HG03095 (cell line): ENCODE data around the gene CAMK1G.
A peak's percentile ranks its signal among the peaks of the same experiment; 100 is the strongest.

Experiments used
- ATAC-seq: cut with Tn5 transposase; IDR thresholded peaks from one replicate; pipeline ENCODE4 v1.9.1; 2021; ENCODE audit warnings: moderate library complexity; ENCODE audit not compliant: unreplicated experiment

CAMK1G gene

DNA sequence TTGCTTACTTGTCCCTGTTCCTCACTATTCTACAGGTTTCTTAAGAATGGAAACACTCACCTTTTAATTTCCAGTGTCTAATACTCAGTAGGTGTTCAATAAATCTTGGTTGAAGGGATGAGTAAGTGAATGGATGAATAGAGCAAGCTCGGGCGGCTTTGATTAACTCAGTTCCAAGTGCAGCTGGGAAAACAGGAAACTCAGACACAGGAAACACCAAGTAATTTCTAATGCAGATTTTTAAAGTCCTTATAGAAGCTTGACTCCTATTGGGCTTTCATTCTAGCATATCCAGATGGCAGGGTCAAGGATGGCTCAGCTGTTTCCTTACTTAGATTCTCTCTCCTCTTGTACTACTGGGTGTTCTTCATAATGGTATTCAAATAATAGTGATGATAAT, 14.0 kb downstream of the CAMK1G start:
- no peak for ATAC-seq

DNA sequence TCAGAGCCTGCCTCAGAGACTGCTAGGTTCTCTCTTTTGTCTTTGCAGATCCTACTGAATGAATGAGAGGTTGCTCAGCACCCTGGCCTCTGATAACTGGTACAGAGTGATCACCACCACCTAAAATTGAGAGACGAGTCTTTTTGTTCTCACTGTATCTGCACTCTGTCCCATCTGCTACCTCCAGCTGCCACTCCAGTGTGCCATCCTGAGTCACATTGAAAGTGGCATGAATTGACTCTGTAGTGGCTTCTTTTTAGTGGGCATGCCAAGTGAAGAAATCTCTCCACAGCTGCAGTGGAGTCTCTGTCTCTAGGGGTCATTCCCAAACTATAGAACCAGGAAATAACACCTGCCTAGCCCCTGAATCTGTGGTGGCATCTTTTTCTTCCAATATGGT, 14.7 kb downstream of the CAMK1G start:
- no peak for ATAC-seq

DNA sequence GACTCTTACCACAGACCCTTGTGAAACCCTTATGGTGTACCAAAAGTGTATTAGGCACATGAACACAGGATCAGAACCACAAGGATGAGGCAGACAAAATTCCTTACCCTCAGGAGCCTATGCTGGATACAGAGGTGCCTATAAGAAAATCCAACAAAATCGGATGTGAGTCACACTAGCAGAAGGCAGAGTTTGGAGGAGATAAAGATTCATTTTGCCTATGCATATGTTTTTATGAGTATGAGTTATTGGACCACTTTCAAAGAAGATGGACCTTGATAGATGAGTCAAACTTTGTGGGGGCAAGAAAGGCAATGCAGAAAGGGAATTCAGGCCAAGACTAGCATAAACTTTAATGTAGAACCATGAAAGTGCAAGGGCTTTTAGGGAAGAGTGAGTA, 17.0 kb downstream of the CAMK1G start:
- no peak for ATAC-seq

DNA sequence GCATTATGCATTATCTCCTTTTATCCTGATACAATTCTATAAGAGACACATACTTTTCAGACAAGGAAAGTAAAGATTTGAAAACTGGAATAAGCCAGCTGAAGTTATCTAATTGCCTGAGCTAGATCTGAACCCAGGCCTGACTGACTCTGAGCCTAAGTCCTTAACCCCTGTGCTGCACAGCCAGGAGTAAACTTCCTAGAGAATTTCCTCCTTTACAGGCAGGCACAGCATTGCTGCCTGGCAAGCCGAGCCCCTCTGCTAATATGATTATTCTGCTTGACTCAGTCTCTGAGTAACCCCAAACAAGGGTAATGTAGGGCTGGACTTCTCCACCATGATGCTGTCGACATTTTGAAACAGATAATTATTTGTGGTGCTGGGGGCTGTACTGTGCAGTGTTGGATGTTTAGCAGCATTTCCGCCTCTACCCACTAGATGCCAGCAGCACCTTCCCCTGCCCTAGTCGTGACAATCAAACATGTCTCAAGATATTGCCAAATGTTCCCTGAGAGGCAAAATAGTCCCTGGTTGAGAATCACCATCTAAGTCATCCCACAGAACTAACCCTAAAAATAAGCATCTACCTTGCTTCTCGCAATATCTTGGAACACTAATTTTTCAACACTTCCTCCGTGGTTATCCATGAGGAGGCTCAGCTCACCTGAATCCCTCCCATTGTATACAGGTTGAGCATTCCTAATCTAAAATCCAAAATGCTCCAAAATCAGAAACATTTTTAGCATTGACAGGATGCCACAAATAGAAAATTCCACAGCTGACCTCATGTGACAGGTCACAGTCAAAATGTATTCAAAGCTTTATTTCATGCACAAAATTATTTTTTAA, 18.5 kb downstream of the CAMK1G start:
- ATAC-seq, result no peak

DNA sequence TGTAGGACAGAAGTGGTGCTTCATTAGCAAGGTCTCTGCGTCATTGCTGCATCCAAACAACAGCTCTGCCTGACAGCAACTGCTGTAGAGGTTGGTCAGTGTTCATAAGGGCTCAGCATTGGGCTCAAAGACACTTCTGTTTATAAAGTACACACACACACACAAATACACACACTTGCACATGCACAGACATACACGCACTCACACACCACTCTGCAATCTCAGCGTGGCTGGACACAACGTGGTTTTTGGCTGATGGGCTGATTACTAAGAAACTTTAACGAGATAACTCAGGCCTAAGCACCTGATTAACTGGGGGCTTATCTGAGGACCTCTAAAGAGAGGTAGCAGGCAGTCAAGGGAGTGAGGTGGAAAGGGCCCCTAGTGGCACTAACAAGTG, 20.4 kb downstream of the CAMK1G start:
- no peak for ATAC-seq

DNA sequence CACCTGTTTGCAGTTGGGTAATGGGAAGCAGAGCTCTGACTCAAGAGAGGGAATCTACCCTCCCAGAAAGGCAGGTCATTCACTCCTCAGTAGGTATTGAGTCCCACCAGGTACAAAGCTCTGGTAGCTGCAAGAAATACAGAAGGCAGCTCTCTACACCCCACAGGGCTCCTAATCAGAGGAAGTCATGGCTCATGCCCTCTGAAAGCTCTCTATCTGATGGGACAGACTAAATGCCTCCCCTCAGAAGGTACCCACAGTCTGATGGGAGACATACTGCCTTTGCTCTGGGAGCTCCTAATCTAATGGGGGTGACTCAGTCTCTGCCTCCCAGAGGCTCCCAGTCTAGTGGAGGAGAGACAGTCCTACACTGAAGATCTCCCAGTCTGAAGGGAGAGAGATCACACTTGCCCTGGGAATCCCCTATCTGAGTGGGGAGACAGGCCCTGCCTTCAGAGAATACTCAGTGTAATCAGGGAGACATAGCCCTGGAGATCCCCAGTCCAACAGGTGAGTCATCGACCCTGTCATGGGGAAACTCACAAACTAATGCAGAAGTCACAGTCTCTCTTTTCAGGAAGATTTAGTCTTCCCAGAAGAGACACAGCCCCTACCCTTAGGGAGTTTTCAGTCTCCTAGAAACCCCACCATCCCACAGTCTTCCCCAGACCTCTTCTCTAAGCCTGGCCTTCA, 23.7 kb downstream of the CAMK1G start:
- ATAC-seq, result peak; percentile 82

DNA sequence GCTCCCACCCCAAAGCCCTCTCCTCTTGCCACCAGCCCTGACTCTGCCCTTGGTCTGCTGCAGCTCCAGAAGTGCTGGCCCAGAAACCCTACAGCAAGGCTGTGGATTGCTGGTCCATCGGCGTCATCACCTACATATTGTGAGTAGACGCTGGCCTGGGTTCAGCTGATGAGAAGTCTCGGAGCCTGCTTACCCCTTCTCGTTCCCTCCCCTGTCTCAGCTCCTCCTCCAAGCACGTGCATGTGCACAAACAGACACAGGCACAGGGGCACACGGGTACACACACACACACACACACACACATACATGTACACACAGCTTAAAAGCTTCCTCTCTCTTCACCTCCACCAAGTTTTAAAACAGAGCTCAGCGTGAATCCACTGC, 24.3 kb downstream of the CAMK1G start:
- peak; percentile 25 for ATAC-seq

DNA sequence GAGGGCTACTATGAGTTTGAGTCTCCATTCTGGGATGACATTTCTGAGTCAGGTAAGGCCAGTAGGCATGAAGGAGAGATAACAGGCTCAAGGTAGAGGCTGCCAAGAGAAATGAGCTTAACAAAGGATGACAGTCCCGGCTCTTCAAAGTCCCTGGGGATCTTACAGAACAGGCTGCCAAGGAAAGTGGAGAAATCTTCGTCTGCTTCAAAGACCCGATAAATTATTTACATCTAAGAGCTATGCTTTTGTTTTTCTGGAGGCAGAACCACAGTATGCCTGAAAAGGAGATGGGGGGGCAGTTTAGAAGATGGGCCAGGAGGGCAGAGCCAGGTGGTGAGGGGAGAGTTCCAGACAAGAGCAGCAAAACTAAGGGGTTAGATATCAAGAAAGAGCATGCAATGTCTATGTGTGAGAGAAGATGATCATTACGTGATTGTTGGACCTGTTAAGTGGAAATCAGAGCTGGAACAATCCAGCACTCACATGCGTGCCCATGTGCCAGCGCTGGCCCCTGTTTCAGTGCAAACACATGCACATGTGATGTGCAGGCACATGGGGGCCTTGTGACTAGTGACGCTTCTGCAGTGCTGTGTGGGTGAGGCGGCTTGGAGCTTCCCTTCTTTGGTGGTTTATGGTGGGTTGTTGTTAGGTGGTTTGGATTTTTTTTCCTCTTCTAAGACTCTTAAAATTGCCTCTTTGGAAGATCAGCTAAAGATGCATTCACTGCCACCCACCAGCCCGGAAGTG, 25.7 kb downstream of the CAMK1G start:
- no peak for ATAC-seq

DNA sequence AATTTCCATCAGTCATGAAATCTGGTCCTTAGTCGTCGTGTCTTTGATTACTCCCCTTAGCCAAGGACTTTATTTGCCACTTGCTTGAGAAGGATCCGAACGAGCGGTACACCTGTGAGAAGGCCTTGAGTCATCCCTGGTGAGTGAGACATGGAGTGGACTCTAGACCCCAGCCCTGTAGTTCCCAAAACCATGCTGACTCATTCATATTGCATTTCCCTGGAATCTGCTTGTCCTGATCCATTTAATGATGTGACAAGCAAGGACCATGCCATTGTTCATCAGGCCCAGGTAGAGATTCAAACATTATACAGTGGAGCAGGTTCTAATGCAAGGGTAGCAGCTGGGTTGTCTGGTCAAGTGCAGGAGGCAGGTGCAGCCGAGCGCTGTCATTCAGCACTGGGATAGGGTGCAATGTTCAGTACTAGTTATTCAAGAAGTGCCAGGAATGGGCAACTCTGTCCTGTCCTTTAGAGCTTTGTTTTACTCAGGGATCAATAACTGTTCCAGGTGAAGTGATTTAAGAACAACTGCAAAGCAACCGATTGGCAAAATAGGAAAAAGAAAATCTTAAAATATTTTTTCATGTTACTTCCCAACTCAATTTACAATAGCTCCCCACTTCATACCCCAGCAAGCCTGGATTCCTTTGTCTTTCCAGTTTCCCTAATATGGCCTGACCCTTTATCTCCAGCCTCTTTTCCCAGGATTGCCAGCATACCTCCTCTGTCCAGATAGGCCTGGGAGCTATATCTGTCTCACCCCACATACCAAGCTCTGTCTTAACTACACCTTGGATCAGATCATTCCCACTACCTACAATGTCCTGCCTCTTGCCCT, 26.5 kb downstream of the CAMK1G start:
- no peak for ATAC-seq

DNA sequence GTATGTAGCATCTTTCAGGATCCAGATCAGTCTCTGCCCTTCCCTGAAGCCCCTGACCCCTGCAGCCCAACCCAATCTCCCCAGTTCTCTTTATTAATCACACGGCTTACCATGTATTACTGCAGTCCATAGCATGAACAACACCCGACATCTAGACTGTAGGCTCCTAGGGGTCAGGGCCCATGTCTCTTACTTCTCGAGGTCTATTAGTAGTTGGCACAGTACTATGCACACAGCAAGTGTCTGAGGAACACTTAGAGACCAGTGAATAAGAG, 27.1 kb downstream of the CAMK1G start:
- no peak for ATAC-seq

DNA sequence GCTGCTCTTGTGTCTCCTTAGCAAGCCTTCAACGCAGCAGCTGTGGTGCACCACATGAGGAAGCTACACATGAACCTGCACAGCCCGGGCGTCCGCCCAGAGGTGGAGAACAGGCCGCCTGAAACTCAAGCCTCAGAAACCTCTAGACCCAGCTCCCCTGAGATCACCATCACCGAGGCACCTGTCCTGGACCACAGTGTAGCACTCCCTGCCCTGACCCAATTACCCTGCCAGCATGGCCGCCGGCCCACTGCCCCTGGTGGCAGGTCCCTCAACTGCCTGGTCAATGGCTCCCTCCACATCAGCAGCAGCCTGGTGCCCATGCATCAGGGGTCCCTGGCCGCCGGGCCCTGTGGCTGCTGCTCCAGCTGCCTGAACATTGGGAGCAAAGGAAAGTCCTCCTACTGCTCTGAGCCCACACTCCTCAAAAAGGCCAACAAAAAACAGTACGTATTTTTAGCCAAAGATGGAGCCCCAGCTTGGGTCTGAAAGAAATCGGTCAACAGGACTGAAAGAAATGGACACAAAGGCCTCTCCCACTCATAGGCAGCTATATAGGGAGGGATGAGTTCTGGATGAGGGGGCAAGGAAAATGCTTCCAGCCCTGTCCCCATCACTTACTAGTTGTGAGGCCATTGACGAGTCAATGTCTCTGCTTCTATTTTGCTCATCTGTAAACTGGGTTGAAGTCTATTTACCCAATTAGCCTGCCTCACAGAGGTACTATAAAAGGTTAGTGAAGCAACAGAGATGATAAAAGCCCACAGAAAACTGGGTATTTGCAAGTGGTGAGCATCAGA, 28.5 kb downstream of the CAMK1G start:
- no peak for ATAC-seq

DNA sequence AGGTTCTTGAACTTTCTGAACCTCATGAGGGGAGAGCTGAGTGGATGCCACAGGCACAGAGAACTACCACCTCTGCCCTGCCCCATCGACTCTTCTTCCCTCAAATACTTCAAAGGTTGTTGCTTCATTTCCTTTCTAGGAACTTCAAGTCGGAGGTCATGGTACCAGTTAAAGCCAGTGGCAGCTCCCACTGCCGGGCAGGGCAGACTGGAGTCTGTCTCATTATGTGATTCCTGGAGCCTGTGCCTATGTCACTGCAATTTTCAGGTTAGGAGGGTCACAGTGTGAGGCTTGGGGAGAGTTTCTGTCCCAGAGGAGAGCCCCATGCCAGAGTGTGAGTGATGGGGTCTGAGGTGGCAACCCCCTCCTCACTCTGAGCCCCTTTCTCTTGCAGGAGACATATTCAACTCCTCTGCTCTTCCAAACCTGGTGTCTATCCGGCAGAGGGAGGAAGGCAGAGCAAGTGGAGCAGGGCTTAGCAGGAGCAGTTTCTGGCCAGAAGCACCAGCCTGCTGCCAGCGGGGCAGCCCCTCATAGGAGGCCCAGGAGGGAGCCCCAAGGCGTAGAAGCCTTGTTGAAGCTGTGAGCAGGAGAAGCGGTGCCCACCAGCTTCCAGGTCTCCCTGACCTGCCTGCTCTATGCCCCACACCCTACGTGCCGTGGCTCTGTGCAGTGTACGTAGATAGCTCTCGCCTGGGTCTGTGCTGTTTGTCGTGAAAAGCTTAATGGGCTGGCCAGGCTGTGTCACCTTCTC, 29.3 kb downstream of the CAMK1G start:
- ATAC-seq, result no peak

DNA sequence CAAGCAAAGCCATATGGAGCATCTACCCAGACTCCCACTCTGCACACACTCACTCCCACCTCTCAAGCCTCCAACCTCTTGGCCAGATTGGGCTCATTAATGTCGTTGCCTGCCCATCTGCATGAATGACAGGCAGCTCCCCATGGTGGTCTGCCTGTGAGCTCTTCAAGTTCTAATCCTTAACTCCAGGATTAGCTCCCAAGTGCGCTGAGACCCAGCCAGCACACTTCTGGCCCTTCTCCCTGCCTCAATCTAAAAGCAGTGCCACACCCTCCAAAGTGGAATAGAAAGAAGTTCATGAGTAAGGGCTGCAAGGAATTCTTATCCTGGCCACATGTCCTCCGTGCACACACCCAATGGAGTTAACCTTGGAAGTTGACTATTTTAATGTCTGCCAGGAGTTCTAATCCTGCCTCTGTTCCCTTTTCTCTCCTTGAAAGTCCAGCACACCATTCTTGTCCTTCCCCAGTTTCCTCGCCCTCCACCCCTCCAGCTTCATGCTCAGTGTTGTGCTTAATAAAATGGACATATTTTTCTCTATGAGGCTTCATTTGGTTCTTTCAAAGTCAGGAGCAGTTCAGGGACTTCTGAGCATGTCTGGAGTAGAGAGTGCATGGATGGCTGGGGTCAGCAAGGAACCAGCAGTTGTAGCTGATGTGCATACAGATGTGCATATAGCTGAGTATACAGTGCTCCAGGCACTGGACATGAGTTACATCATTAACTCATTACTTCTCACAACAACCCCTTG, 30.1 kb downstream of the CAMK1G start:
- no peak for ATAC-seq

DNA sequence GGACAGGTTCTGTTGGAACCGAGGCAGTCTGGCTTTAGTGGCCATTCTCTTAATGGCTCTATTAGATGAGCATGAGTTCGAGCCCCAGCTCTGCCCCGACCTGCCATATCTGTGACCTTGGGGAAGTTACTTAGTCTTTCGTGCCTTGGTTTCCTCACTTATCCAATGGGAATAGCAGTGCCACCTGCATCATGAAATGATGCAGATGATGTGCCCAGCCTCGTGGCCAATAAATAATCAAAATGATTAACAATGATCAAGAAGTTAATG, 30.6 kb downstream of the CAMK1G start:
- no peak for ATAC-seq

DNA sequence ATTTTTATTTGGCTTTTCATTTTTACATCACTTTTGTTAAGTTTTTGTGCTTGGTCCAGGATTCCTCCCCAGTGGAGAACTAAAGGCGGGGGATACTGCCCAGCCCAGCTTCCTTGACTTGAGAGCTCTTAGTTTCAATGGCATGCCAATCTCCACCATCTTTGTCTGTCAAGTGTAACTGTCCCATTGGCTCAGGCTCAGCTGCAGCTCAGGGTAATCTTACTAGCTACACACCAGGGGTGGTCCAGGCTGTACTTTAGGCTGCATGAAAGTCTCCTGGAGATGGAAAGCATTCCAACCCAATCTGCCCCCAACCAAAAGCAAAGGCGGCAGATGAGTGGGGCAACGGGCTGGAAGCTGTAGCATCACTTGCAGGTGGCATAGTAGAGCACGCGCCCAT, 31.4 kb downstream of the CAMK1G start:
- no peak for ATAC-seq

DNA sequence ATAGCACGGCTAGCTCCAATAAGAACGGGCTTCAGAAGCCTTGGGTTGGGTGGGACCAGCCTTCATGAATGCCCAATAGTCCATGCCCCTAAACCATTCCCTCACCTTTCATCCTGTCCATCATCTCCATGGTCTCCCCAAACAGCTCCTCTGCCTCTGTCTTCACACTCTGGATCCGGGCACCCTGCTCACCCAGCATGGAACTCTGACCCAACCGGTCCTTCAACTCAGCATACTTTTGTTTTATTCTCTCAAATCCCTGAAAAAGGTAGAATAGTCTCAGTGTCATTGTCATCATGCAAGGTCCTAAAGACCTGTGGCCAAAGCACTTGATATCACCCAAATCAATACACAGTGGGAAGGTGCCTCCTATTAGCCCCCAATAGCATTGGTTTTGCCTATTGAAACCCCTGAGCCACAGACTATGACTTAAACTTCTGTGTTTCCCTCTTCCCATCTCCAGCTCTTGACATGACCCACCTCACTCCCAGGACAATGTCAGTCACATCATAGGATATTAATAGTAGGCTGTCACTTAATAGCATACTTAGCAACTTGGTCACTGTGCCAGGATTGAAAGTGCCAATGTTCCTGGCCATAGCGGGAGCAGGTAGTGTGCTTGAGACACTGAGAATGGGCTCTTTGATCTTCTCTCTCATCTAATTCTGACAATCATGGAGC, 33.0 kb downstream of the CAMK1G start:
- ATAC-seq, result no peak

DNA sequence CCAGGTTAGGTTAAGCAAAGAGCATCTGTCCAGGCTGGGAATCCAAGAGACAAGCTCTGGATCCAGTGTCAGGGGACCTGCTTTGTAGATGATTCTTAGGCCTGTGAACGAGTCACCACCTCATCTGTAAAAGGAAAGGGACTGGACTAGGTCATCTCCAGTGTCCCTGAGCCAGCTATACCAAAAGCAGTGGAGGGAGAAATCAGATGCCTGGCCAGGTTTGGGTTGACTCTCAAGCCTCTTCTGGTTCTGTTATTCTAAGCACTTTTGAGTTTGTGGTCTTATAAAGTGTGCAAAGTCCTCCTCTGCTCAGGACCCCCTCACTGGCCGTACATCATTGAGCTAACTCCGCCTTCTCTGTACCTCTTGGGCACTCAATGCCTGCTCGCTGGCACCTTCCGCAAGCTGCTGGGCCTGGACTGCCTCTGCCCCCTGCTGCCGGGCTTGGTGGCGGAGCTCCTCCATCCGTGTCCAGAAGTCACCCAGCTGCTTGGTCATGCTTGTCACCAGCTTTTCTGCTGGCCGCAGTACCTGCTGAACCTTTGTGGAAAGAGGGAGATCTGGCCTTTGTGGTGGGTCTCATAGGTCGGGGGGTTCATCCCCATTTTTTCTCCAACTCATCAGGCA, 33.6 kb downstream of the CAMK1G start:
- ATAC-seq, result no peak

DNA sequence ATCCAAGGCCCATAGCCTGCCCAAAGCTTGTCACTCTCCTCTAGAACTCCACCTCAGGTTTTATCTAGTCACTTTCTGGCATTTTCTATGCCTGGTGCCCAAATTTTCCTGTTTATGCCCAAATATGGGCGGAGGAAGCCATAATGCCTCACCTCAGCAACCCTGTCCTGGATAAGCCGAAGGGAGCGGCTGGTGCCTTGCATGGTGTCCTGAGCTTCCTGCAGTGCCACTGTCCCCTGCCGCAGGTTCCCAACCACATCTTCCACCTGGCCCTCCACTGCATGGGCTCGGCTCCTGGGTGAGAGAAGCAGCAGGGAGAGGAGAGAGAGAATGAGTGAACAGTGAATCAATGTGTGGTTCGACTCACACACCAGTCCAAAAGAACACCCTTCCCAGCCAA, 34.2 kb downstream of the CAMK1G start:
- no peak for ATAC-seq
